LNCAP (cell line): ENCODE measurements around the gene NEURL1.

Experiments
- TF ChIP-seq, protein P1 (sequence below): fragments of 450-650 bp; IDR thresholded peaks from 2 replicates; pipeline ENCODE4 v1.5.1; 2017; ENCODE audit warnings: mild to moderate bottlenecking

The NEURL1 gene

GRCh38 chr10:103563231-103564115 is 70.0 kb downstream of the NEURL1 start:
- TF ChIP-seq, protein P1, sequence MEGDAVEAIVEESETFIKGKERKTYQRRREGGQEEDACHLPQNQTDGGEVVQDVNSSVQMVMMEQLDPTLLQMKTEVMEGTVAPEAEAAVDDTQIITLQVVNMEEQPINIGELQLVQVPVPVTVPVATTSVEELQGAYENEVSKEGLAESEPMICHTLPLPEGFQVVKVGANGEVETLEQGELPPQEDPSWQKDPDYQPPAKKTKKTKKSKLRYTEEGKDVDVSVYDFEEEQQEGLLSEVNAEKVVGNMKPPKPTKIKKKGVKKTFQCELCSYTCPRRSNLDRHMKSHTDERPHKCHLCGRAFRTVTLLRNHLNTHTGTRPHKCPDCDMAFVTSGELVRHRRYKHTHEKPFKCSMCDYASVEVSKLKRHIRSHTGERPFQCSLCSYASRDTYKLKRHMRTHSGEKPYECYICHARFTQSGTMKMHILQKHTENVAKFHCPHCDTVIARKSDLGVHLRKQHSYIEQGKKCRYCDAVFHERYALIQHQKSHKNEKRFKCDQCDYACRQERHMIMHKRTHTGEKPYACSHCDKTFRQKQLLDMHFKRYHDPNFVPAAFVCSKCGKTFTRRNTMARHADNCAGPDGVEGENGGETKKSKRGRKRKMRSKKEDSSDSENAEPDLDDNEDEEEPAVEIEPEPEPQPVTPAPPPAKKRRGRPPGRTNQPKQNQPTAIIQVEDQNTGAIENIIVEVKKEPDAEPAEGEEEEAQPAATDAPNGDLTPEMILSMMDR = no peak

DNA sequence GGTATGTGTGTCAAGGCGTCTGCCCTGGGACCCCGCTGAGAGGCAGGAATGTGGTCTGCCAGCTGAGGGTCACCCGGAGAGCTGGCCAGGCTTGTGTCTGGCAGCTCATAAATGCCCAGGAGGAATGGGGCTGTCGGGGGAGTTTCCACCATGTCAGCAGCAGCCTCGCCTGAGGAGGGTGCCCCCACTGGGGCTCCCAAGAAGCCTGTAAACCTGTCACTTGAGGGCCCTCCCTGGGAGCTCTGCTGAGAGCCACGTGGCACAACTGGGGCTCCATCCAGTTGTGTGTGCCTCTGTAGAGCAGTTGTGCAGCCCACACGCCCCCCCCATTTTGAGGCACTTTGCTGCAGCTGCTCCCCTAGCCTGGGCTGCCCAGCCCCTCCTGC is 70.6 kb downstream of the NEURL1 start:
- TF ChIP-seq, protein P1 = no peak

DNA sequence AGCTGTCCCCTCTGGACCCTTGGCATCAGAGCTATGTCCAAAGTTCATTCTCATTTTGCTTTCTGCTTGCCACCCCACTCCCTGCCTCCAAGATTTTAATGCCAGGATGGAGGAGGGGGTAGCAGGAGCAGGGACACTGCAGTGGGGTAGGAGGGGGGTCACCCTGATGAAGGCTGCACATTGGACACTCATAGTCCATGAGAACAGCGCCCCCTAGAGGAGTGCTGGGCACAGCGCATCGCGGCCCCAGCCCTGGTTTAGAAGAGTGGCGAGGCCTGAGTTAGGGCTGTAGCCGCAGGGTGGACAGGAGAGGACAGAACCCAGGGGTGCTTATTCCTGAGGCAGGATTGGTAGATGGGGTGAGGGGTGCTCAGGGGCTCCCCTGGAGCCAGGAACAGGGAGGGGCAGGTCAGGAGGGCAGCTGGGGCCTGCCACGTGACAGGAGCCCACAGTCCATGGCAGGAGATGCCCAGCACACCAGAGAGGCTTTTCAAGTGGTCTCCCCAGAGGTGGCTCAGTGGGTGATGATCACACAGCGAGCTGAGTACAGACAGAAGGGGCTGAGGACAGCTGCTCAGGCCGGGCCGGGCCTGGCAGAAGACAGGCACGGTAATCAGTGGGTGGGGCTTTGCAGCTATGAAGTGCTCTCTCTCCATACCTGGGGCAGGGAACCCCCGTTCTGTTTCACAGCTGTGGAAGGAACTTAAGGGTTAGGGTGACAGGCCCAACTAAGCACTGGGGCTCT is 71.4 kb downstream of the NEURL1 start:
- TF ChIP-seq, protein P1 = peak; percentile 81

DNA sequence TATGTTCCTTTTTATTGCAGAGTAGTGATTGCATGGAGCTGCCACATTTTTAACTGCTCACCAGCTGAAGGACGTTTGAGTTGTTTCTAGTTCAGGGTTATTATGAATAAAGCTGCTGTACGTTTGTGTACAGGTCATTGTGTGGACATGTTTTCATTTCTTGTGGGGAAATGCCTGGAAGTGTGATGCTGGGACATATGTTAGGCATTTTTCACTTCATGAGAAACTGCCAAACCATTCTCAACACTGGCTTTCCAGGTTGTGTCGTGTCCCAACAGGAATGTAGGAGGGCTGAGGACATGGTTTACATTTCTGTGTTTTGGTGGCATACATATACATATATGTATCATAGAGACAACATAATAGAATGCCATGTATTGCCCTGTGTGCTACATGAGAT is 73.0 kb downstream of the NEURL1 start:
- TF ChIP-seq, protein P1 = no peak

GRCh38 chr10:103568505-103568904 is 75.0 kb downstream of the NEURL1 start:
- TF ChIP-seq, protein P1 = no peak

- TF ChIP-seq, protein P1 = no peak
Observed at GRCh38 chr10:103569896-103570295, 76.4 kb downstream of the NEURL1 start.

GRCh38 chr10:103570844-103571655 is 77.5 kb downstream of the NEURL1 start:
- TF ChIP-seq, protein P1 = no peak
